ENCODE results near the gene HPS3. TPM values are rescaled to one million over a fixed set of nuclear protein-coding genes. Genes with fewer than 3 reads are reported as not detected.

HPS3 gene
- total and polyA plus RNA-seq, 2 of the 4 experiments (the other 2 are of a cell fraction) = 15.2 to 24.2 TPM

- Histone ChIP-seq H3K23ac (ENCODE audit: low read depth, low read length) (no peak overlapping the region), H3K9ac (ENCODE audit: low read depth, low read length) (no peak overlapping the region), H2BK15ac (ENCODE audit: low read depth, low read length) (no peak overlapping the region), H3K4me1 (ENCODE audit: control insufficient read depth, insufficient read depth, low read length) (peaks cover 5% of the 10 kb centered on the region), H3K9me3 (ENCODE audit: control insufficient read depth, insufficient read depth, low read length) (no peaks in the 10 kb centered on the region), H4K91ac (ENCODE audit: insufficient read depth, low read depth, low read length) (peak overlapping the region; percentile 28; the same call in 1 of the 2 replicates), H2BK20ac (ENCODE audit: low read depth, low read length) (no peak overlapping the region), H2AK5ac (ENCODE audit: low read depth, low read length) (0 out of 2 replicates have a peak overlapping the region, but pooled peaks have one; percentile 30), H4K20me1 (ENCODE audit: insufficient read depth, low read length) (no peaks in the 10 kb centered on the region), H3K36me3 (ENCODE audit: control insufficient read depth, insufficient read depth, low read length) (peaks cover 13% of the 10 kb centered on the region), H3K4ac (ENCODE audit: low read depth, low read length) (no peak overlapping the region), H3K9me1 (ENCODE audit: insufficient read depth, low read length) (peaks cover 7% of the 10 kb centered on the region), H2AFZ (replicated peaks; ENCODE audit: low read length, poor library complexity) (no peak overlapping the region), H3K79me1 (ENCODE audit: low read depth in 1 of 2, low read length in 2 of 2) (peaks cover 6 to 7% of the 10 kb centered on the region in 2 experiments; a peak in 3 of 4 replicates), H3K56ac (ENCODE audit: extremely low read depth, insufficient read depth, low read length) (no peak overlapping the region), H4K8ac (ENCODE audit: low read depth in 2 of 2, low read length in 2 of 2) (no peak overlapping the region), H3K18ac (ENCODE audit: low read depth, low read length) (no peak overlapping the region), H4K5ac (ENCODE audit: low read depth, low read length) (no peak overlapping the region), H3K27ac (ENCODE audit: insufficient read depth, low read length) (no peak overlapping the region), H2BK5ac (ENCODE audit: low read depth, low read length, poor library complexity, severe bottlenecking) (no peak overlapping the region), H2BK120ac (ENCODE audit: low read depth, low read length) (no peak overlapping the region), H3K14ac (replicated peaks; ENCODE audit: low read depth, low read length) (no peak overlapping the region), H2AK9ac (replicated peaks; ENCODE audit: low read depth, low read length, poor library complexity) (no peak overlapping the region), H3K4me3 (ENCODE audit: insufficient read depth, low read depth, low read length) (no peak overlapping the region), H3K4me2 (ENCODE audit: low read depth, low read length) (no peak overlapping the region), H3K27me3 (ENCODE audit: control insufficient read depth, insufficient read depth, low read length) (no peaks in the 10 kb centered on the region)
- no peak for TF ChIP-seq POLR2A (IDR thresholded peaks at IDR 0.05; ENCODE audit: low read depth, low read length)
- no peak for TF ChIP-seq CEBPB (IDR thresholded peaks at IDR 0.05; ENCODE audit: low read depth, low read length)
- no peak for TF ChIP-seq RAD21 (IDR thresholded peaks at IDR 0.05; ENCODE audit: low read length)
- TF ChIP-seq FOS (IDR thresholded peaks at IDR 0.05; ENCODE audit: low read depth, low read length) = no peak
- no peak for TF ChIP-seq MAZ (IDR thresholded peaks at IDR 0.05; ENCODE audit: borderline replicate concordance, low read depth, low read length)
- no peak for TF ChIP-seq SMC3 (IDR thresholded peaks at IDR 0.05; ENCODE audit: low read depth, low read length)
- TF ChIP-seq, protein P1, sequence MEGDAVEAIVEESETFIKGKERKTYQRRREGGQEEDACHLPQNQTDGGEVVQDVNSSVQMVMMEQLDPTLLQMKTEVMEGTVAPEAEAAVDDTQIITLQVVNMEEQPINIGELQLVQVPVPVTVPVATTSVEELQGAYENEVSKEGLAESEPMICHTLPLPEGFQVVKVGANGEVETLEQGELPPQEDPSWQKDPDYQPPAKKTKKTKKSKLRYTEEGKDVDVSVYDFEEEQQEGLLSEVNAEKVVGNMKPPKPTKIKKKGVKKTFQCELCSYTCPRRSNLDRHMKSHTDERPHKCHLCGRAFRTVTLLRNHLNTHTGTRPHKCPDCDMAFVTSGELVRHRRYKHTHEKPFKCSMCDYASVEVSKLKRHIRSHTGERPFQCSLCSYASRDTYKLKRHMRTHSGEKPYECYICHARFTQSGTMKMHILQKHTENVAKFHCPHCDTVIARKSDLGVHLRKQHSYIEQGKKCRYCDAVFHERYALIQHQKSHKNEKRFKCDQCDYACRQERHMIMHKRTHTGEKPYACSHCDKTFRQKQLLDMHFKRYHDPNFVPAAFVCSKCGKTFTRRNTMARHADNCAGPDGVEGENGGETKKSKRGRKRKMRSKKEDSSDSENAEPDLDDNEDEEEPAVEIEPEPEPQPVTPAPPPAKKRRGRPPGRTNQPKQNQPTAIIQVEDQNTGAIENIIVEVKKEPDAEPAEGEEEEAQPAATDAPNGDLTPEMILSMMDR (conservative IDR thresholded peaks at IDR 0.05; ENCODE audit: low read depth, low read length) = no peak
- TF ChIP-seq RCOR1 (IDR thresholded peaks at IDR 0.05; ENCODE audit: insufficient replicate concordance, low read length) = no peak
- TF ChIP-seq BHLHE40 (IDR thresholded peaks at IDR 0.05; ENCODE audit: low read depth, low read length) = no peak
- no peak for TF ChIP-seq NFE2L2 (IDR thresholded peaks at IDR 0.05; ENCODE audit: low read depth, low read length)
- TF ChIP-seq ELK1 (IDR thresholded peaks at IDR 0.05; ENCODE audit: borderline replicate concordance, low read depth, low read length) = no peak
- TF ChIP-seq RFX5 (IDR thresholded peaks at IDR 0.05; ENCODE audit: low read depth, low read length) = no peak
- no peak for TF ChIP-seq CHD1 (IDR thresholded peaks at IDR 0.05; ENCODE audit: low read depth, low read length)
- no peak for TF ChIP-seq USF2 (IDR thresholded peaks at IDR 0.05; ENCODE audit: low read depth, low read length)
- no peak for TF ChIP-seq MXI1 (IDR thresholded peaks at IDR 0.05; ENCODE audit: borderline replicate concordance, low read depth, low read length)
- TF ChIP-seq MAFK (IDR thresholded peaks at IDR 0.05; ENCODE audit: low read depth, low read length) = no peak
- intact Hi-C loops (cut with micrococcal nuclease) = no loop called here
- dilution Hi-C loops (cut with HindIII; ENCODE audit: low sequenced_read_pairs, unreplicated experiment) = no loop called here
- ChIA-PET CTCF (no interaction called here), POLR2A (ENCODE audit: unreplicated experiment) (no interaction called here)
- in situ Hi-C loops (cut with MboI; ENCODE audit: low sequenced_read_pairs) = no loop called here
- ATAC-seq (ENCODE audit: low read depth) = no peak
- 100% methylated on average over 1 of the region's 6 CpGs; no CpG with 5 or more reads in 1 of the 2 experiments for WGBS, 2 experiments (ENCODE audit: extremely low coverage in 2 of 2, insufficient read length in 1 of 2)
- no peak for DNase-seq
- no TSS peak for BruUV-seq (replicated peaks)
These were observed 21.0 kb downstream of the HPS3 start for GRCh38 chr3:149150436-149150835.

Data from IMR-90 (cell line).